GM21526 (cell line): ENCODE data around the gene INPP5A.
"Not testable (repeated sequence)": the region's sequence is repeated elsewhere in the genome, so short reads cannot be mapped to it uniquely, and the experiment has no call there.

Source experiments
- ATAC-seq: cut with Tn5 transposase; IDR thresholded peaks from one replicate; pipeline ENCODE4 v1.9.1; 2021; ENCODE audit warnings: moderate library complexity; ENCODE audit not compliant: unreplicated experiment, low FRiP score

INPP5A gene

DNA sequence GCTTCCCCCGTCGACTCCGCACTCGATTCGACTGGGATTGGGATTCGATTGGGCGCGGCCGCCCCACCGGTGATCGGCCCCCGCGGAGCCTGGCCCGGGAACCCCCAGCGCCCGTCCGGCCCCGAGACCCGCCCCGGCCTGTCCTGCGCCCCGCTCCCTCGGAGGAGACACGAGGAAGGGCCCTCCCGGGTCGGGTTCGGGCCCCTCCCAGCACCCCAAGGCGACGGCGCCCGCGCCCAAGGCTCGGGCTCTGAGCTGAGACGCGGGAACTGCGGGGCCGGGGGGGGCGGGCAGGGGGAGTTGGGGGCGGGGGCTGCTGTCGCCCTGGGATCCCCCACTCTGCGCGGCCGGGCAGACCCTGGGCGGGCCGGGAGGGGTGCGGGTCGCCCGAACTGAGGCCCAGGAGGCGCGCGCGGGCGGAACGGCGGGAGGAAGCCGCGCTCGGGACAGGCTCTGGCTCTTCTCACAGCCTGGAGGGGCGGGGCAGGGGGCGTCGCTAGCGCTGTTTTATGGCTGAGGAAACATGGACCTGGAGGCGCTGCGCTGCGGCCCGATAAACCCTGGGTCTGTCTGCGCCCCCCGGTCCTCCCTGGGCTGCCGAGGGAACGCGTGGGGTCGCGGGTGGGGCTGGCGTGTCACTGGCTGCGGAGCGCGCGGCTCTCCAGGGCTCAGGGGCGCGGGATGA is 250.1 kb downstream of the INPP5A start:
- ATAC-seq = no peak

- no peak for ATAC-seq
Measured at GRCh38 chr10:132788180-132788830, 250.7 kb downstream of the INPP5A start.

DNA sequence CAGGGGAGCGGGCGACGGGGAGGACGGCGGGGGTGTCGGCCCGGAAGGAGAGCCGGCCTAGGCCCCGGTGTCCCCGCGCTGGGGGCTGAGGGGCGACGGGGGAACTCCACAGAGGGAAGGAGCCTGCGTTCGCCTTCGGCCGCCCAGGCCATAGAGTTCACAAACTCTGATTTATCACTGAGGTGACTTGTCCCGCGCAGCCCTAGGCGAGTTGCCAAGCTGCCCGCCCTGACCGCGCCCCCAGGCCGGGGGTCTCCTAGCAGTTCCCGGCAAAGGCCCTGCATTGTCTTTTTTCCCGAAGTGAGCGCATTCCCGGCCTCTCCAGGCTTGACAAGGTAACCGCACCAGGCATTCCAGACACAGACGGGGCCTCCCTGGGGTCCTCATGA is 251.2 kb downstream of the INPP5A start:
- no peak for ATAC-seq

GRCh38 chr10:132789659-132790148 is 252.1 kb downstream of the INPP5A start:
- no peak for ATAC-seq

DNA sequence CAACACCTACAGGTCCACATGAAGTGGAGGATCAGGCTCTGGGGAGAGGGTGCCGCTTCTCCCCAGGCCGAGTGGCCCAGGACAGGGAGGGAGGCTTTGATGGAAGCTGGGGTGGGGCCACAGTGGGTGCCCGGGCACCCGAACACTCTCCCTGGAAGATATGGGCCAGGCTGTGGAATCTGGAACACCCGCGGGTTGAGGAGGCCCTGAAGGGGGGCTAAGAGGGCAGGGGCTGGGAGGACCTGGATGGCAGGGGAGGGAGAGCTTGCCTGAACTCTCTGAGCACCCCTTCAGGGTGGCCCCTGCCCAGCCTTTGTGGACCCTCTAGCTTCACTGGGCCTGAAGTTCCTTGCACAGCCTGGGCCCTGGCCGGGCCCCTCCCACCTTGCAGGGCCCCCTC is 252.9 kb downstream of the INPP5A start:
- ATAC-seq = no peak

DNA sequence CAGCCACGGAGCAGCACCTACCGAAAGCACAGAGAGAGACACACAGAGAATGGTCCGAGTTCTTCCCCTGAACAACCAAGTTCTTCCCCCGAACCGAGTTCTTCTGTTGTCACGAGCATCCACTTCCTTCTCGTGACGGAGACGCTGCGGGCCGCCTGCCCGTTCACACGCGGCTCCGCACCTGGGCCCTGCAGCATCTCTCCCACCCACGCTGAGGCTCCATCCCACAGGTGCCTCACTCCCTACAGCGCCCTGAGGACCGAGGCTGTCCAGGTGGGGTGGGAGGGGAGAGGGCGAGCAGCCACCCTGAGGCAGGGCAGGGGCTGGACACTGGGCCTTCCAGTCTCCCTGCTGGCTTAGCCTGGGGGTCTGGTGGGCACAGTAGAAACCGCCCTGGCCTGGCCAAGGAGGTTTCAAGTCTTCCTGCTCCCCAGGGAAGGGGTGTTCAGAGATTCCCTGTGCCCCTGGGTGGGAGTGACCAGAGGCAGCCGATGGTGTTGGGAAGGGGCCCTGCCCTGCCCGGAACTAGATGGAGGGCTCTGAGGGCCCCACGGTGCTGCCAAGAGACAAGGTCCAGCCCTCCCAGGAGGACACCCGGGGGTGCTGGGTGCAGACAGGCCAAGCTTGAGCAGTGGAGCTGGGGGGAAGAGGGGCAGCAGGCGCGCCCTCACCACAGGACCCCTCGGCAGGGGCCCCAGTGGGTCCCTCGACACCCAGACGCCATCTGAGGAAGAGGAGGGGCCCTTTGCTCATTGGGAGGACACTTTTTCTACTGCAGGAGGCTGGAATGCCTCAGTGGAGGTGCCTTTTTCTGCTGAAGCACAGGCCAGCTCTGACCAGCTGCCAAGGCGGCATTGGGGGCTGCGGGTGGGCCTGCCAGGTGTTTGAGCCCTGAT is 253.6 kb downstream of the INPP5A start:
- ATAC-seq = no peak

DNA sequence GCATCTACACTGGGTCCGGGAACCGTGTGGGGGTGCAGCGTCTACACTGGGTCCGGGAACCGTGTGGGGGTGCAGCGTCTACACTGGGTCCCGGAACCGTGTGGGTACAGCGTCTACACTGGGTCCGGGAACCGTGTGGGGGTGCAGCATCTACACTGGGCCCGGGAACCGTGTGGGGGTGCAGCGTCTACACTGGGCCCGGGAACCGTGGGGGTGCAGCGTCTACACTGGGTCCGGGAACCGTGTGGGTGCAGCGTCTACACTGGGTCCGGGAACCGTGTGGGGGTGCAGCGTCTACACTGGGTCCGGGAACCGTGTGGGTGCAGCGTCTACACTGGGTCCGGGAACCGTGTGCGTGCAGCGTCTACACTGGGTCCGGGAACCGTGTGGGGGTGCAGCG is 254.5 kb downstream of the INPP5A start:
- not testable (repeated sequence) for ATAC-seq

- no peak for ATAC-seq
Measured at GRCh38 chr10:132792796-132793195, 255.2 kb downstream of the INPP5A start.

DNA sequence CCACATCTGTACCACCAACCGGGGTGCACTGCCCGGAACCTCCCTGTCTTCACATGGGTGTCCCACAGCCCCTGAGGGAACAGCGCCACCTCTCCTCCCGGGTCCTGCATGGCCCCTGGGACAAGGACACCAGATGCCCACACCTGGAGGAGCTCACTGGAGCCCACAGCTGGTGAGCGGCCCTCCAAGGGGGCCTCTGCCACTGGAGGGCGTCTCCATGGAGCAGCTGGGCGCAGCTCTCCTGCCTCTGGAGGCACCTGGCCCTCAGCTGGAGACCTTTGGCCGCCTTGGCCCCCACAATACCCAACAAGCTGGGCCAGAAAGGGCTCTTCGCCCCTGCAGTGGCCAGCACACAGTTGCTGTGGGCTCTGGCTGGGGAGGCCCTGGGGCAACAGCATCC is 255.6 kb downstream of the INPP5A start:
- ATAC-seq = no peak

DNA sequence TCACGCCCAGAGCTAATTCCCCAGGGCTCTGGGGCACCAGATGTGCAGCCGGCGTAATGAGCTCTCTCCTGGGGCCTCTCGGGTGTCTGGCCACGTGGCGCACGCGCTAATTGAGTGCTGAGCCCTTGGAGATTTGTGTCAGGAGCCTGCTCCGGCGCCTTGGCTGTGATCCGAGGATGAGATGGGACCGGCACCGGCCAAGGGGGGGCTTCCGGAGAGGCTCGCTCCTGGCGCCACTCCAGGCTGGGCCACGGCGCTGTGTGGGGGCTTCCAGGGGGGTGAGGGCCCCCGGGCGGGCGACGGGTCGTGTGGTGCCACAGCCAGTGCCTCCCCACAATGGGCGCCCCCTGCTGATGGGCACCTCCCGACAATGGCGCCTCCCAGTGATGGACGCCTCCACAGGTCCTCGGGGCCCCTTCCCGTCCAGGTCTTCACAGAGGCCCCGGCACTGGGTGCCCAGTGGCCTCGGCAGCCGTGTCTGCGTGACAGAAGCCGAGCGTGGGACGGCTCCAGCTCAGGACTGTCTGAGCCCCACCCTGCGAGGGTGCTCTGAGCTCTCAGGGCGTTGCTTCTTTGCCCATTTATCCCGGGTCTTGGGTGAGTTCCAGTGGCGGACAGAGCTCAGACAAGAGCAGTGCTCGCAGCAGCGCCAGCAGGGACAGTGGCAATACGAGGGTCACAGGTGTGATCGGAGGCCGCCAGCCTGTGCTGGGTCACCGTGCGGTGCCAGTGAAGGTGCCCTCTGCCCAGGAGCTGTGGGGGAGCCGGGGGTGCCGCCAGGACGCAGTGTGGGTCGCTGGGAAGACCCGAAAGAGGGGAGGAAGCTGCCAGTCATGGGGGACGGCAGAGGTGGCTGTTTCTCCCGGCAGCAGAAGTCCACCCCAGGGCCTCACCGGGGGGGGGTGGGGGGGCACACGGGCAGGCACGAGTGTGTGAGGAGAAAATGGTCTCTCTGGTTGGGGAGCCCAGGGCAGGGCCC is 256.6 kb downstream of the INPP5A start:
- no peak for ATAC-seq

DNA sequence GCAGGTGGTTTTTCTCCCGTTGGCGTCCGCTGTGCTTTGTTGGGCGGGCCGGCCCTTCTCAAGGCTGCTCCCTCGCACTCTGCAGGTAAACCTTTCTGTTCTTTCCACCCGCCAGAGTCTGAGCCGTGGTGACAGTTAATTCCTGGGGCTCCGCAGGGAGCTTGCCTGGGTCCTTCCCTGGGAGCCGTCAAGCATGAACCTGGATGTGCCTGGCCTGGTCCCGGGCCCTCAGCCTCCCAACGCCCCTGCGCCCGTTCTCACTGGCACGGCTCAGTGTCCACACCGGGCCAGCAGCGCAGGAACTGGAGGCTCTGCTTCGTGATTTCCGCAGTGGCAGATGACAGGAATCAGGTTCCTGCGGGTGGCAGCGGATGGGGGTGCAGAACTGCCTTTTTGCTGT is 259.3 kb downstream of the INPP5A start:
- no peak for ATAC-seq

GRCh38 chr10:132797986-132798385 is 260.4 kb downstream of the INPP5A start:
- ATAC-seq = not testable (repeated sequence)

- ATAC-seq = no peak
Measured at GRCh38 chr10:132798403-132798802, 260.8 kb downstream of the INPP5A start.

DNA sequence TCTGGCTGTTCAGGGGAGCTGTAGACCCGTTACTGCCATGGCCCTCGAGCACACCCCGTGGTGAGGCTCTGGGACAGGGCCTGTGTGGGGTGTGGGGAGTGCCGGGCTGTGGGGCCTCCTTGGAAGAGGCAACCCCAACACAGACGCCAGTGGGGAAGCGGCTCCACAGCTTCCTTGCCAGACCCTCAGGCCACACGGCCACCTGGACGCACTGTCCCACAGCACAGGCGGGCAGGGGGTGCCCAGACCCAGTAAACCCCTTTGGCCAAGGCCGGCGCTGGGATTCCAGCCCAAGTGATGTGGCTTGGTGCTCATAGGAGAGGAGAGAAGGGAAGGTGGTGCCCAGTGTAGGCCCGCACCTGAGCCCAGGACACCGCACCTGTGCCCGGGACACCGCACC is 261.3 kb downstream of the INPP5A start:
- ATAC-seq = no peak

DNA sequence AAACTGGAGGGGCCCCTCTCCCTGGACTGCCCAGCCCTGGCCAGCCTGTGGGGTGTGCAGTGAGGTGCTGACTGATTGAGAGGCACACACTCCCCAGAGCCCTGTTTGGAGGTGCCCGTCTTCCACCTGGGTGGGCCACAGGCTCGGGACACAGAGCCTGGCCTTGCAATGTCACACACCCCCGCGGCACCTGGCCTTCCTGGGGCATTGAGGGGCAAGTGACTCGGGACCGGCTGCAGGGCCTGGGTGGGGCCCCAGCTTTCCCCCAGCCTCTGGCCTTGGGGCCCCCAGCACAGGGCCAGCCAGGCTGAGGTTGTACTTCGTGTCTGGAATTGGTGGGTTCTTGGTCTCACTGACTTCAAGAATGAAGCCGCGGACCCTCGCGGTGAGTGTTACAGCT is 262.3 kb downstream of the INPP5A start:
- no peak for ATAC-seq

DNA sequence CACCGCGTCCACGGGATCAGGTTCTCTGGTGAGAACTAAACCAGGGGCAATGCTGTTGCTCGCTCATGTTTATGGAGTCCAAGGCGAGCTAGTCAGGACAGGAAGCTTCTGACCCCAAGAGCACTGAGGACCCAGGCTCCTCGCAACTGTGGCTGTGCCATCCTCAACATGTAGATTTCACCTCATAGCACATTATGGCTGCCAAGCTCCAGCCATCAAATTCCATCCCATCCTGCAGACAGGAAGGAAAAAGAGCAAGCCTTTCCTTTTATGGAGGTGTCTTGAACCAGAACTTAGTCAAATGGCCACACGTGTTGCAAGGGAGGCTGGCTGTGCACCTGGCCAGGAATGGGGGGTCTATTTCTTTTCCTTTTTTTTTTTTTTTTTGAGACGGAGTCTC is 264.5 kb downstream of the INPP5A start:
- no peak for ATAC-seq

GRCh38 chr10:132802694-132803320 is 265.2 kb downstream of the INPP5A start:
- no peak for ATAC-seq

GRCh38 chr10:132803416-132804210 is 266.0 kb downstream of the INPP5A start:
- ATAC-seq = no peak

DNA sequence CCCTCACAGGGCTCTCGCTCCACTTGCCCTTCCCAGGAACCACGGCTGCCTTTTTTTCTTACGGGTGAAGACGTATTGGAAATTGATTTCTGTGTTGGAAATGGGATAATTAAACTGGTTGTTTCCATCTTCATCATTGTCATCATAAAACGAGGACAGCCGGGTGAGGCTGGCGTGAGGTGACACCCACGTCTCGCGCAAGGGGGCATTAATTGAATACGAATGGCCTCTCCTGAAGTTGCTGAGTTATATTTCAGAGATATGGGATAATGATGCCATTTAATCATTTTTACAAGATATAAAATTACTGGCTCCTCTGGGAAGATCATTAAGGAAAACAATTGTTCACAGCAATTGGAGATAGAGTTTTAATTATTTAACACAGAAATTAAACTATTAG is 266.7 kb downstream of the INPP5A start:
- no peak for ATAC-seq
